Stimulated activated CD4-positive, alpha-beta T cell treated with anti-CD3 and anti-CD28 coated beads, Interleukin-4, amount 100 ng/mL, for 1 hour (primary cell): ENCODE data around the gene TUBGCP3.

ENCODE experiments used
- DNase-seq: peaks from one replicate; pipeline ENCODE4 v3.0.0-alpha.2; 2020

The TUBGCP3 gene

DNA sequence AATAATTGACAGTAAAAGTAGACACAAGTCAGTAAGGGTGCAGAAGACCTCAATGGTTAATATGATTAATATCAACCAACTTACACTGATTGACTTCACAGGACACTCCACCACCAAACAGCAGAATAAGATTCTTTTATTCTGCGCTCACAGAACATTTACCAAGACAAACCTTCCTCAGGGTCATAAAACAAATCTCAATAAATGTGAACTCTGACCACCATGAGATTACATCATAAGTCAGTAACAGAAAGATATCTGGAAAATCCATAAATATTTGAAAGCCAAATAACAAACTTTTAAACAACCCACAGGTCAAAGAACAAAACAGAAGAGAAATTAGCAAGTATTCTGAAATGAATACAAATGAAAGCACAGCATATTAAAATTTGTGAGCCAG, 112.1 kb downstream of the TUBGCP3 start:
- no peak for DNase-seq

- no peak for DNase-seq
These were observed 113.1 kb downstream of the TUBGCP3 start for GRCh38 chr13:112474869-112475268.

GRCh38 chr13:112473818-112474217, 114.1 kb downstream of the TUBGCP3 start:
- DNase-seq, result no peak

GRCh38 chr13:112469071-112469745, 118.7 kb downstream of the TUBGCP3 start:
- no peak for DNase-seq

DNA sequence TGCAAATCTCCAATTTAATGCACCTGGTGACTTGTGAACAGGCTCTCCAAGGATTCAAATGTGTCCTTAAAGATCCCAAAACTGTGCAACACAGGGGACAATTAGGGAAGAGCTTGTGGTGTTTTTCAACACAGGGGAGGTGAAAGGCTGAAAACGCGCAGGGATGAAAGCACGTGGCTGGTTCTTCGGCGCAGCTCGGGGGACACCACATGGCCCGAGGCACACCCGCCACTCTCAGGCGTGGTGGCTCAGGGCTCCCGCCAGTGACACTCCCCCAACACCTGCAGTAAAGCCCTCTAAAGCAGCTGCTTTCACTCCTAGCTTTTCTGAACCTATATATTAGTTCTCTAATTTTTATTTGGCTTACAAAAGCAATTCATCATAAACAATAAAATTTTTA, 119.9 kb downstream of the TUBGCP3 start:
- no peak for DNase-seq

DNA sequence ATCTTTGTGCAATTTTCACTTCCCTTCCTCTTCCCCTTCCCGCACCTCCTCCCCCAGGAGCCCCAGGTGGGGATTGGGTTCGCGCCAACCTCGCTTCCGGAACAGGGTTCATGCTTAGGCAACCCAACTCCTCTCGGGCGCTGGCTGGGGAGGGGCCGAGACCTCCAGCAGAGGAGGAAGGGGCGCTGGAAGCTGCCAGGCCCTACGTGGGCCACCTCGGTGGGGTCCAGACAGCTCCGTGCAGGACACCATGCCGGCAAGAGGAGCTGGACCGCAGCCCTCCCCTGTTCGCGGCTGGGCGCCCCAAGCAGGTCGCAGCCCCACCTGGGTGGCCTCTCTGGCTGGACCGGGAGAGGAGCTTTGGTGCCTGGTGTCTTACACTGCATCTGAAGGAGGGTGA, 120.7 kb downstream of the TUBGCP3 start:
- no peak for DNase-seq

DNA sequence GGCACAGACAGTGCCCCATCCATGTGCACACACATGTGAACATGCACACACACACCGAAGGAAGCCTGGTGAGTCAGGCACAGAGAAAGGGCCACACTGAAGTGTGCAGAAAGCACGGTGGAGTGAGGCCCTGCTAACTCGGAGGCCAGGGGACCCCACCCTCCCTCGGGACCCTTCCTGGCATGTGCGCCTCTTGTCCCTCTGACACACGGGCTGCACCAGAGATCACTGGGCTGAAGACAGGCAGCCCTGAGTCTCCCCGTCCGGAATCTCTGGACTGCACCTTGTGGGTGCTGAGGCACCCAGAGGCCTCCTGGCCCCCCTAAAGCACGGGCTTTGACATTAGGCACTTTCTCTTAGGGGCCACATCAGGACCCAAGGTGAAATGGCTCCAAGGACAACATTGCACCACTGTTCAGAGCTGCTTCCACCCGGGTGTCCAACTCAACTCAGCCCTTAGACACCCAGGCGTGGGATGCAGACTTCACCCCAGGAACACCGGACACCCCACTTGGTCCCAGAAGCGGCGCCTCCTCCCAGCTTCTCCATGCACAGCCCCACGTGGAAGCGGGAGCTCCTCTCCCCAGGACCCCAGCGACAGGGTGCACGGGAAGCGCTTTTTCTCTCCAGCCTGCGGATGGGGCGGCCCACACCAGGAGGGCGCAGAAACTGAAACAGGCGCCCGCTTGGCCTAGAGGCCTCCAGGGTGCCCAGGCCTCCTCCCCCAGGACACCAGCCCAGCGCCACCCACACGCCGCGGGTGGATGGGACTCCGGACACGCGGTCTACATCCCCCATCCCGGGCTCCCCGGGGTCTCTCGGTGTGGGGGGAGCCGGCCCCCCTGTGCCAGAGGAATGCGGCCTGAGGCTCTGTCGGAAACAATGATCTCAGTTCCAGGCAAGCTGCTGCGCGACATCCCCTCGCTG, 121.6 kb downstream of the TUBGCP3 start:
- no peak for DNase-seq

GRCh38 chr13:112465251-112466131, 122.5 kb downstream of the TUBGCP3 start:
- DNase-seq, result no peak

GRCh38 chr13:112464720-112465119, 123.2 kb downstream of the TUBGCP3 start:
- DNase-seq, result no peak

DNA sequence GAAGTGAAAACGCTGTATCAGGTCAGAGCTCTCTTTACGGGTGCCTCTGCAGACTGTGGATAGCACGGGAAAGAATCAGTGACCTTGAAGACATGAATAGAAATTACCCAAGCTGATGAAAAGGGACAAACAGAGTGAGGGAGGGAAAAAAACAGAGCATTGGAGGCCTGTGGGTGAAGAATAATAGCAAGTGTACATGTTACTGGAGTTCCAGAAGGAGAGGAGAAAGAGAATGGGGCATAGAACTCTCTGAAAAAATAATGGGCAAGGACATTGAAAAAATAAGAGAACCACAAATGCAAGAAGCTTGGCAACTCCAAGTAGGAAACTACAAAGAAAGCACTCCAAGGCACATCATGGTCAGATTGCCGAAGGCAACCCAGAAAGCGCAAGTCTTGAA, 125.5 kb downstream of the TUBGCP3 start:
- DNase-seq, result no peak

GRCh38 chr13:112457485-112457884, 130.5 kb downstream of the TUBGCP3 start:
- DNase-seq, result no peak

DNA sequence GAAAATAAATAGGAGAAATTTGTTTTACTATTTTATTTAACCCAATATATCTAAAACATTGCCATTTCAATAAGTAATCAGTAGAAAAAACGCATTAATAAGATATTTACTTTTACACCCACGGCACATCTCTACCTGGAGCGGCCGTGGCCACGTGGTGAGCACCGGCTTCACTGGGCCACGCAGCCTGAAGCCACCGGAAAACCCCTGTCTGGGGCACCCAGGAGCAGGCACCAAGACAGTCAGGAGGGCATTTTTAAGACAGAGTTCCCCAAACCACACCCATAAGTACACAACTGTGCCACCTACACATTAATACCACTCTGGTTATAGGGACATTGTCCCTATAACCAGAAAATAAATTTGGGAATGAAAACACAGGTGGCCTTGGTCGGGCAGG, 130.9 kb downstream of the TUBGCP3 start:
- no peak for DNase-seq

DNA sequence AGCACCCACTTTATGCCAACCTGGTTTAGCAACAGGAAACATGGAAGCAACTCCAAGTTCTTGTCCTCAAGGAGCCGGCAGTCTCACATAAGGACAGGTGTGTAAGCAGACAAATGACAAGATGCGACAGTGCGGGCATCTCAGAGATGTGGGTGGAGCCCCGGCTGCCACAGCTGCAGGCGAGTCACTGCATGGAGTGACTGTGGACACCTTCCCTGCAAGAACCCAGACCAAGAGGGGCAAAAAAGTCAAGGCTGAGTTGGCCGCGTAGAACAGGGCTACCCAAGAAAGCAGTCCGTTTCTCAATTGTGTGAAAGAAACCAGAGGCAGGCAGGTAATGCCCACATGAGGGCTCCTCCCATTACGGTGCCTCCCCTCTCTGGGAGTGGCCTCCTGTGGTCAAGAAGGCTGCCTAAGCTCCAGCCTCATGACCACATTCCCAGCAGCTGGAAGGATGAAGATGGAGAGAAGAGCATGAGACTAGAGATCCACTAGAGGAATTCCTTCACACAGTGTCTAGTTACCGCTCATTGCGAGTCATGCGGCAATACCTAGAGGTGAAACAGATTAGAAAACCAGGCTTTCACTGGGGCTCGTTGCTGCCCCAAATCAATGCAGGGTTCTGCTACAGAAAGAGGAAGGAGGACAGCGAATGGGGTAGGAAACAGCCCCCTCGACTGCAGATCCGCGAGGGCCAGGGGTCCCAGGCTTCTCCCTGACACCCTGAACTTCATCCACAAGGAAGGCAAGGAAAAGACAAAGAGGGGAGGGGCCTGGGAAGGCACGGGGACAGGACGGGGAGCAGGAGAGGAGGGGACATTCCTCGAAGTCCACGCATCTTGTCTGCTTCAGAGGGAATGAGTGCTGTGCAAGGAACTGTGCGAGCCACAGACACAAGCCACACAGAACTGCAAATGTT, 131.6 kb downstream of the TUBGCP3 start:
- no peak for DNase-seq

DNA sequence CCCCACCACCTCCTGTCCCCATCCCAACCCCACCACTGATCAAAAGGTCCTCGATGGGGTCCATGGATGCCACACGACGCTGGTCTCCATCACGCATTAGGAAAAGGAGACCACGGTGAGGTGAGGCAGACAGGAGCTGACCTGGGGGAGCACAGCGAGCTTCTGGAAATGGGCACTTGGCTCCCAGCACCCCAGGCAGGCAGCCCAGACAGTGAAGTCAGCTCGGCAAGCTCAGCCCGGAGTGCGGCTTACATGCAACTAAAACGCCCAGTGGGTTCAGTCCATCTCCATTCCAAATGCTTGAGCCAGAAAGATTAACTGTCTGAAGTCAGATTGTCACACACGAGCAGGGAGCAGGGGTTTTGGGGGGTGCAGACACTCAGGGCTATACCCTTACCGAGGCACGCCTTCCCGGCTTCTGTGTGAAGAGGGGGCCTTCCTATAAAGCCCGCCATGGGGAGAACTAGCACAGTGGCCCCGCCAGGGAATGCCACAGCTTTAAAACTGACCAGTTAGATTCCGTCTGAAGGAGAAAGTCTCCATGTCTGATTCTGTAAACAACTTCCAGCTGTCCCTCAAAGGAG, 132.4 kb downstream of the TUBGCP3 start:
- no peak for DNase-seq

DNA sequence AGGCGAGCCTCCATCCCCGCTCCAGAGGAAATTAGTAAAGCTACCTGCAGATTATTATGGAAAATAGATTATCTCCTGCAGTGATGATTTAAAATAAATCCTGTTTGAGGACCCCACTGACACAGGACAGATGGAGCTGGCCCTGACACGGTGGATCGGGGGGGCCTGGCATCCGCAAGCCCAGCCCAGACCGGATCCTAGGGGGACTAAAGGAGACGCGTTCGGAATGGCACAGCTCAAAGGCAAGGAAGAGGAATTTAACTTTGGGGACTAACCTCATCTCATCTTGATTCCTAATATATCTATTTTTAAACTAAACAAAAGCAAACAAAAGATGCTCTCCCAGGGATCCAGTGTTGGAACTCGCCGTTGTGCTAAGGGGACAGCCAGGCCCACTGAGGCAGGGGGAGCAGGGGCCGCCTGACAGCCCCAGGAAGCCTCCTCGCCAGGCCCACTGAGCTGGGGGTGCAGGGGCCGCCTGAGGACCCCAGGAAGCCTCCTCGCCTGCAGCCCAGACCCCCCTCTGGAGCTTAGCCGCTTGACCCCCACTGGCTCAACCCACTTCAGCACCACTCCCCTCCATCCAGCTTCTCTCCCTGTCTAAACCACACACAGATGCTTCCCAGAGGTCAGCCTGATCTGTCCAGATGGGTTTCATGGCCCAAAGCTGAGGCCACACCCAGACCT, 133.2 kb downstream of the TUBGCP3 start:
- no peak for DNase-seq

DNA sequence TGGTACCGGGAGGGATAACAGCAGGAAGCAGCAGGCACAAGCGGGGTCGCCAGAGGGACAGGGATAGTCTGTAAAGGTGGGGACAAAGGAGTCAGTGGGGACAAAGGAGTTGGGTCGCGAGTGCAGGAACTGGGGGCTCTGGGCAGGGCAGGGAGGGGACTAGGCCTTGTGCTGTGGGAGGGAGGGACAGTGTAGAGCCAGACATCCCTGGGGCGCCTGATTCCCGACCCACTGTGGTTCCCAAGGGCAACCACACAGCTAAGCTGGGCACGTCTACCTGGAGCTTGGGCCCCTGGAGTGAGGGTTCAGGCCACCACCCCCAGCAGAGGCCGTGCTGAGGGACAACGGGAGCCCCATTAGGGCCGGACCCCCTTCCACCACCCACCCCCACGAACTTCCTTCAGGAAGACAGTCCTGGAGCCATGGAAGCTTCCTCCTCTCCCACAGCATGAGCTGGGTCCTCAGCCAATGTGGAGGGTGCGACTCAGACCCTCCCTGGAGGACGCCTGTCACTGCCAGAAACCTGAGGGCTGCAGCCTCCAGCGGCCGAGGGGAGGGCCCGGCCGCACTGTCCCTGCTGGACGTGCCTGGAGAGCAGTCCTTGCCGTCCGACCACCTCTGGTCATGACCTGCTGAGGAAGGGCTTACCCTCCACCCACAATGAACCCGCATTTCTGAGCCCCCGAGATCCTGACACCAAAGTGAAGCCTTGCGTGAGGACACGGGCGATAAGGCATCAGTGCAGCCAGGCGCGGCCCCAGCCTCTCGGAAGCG, 133.9 kb downstream of the TUBGCP3 start:
- no peak for DNase-seq

GRCh38 chr13:112453207-112453829, 134.6 kb downstream of the TUBGCP3 start:
- no peak for DNase-seq

DNA sequence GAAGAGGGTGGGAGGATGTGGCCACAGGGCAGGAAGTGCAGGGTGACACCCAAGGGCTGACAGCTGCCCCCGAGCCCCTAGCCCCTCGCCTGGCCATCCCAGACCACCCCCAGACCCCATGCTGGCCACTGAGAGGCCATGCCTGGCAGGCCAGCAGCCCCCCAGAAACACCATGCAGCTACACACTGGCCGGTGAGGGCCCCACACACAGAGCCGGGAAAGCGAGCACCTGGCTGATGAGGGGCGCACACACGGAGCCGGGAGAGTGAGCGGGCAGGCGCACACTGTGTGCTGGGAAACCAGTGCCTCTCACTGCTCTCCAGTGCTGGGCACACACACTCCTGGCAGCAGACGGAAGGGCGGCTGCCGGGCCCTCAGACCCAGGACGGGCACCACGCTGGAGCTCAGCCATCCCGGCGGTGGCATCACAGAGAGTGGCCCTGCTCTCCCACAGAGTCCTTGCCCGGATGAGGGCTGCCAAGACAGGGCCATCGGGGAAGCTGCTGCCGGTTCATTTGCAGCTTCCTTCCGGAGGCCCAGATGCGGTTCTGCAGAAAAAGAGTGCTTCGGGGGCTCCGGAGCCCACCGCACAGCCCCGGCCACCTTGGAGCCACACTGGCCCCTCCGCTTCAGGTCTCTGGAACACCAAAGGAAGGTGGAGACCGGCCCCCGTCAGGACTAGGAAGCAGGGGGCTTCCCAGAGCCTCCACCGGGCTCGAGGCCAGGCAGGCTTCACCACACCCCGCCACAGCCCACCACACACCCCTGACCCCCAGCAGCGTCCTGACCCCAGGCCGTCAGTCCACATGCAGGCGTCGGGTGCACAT, 135.4 kb downstream of the TUBGCP3 start:
- DNase-seq, result no peak
